ENCODE data around the gene OLFM1.

GRCh38 chr9:135073081-135073740 is 14.3 kb upstream of the OLFM1 start:
- TF ChIP-seq CTCF (IDR thresholded peaks at IDR 0.05 in 2 of 3, conservative IDR thresholded peaks at IDR 0.05 in 1 of 3; ENCODE audit: borderline replicate concordance in 1 of 3, insufficient read depth in 1 of 3, low read depth in 2 of 3, low read length in 2 of 3), result no peak
- no peak for TF ChIP-seq EZH2 (IDR thresholded peaks at IDR 0.05)
- TF ChIP-seq RAD21 (IDR thresholded peaks at IDR 0.05; ENCODE audit: low read depth), result no peak
- TF ChIP-seq POLR2A (IDR thresholded peaks at IDR 0.05; ENCODE audit: borderline replicate concordance, extremely low read depth, insufficient read depth, insufficient read length), result no peak
